Hematopoietic multipotent progenitor cell treated with erythropoietin and hydrocortisone succinate and interleukin-3 and kit ligand, for 17 days (in vitro differentiated cells): Measurements from ENCODE around the gene CDKN2C.
"Not testable (repeated sequence)": the region's sequence is repeated elsewhere in the genome, so short reads cannot be mapped to it uniquely, and the experiment has no call there.

Experiments
- DNase-seq: peaks from one replicate; pipeline ENCODE4 v3.0.0-alpha.2; 2015; ENCODE audit warnings: low spot score

The CDKN2C gene

DNA sequence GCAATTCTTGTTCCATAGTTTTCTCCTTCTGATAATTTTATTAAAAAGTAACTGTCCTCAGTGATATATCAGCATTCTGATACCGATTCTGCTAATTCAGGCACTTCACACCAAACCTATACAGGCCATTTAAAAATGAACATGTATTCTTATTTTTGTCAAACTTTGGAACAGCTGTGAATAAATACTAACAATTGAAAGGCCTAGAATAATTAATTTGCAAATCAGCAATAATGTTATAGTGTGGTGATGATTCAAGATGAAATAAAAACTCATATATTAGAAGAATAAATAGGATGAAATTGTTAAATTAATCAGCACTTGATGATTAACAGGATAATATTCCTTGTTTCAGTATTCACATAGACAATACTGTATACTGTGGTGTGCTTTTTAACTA lies 9.9 kb downstream of the CDKN2C start:
- no peak for DNase-seq

- no peak for DNase-seq
Measured at GRCh38 chr1:50980505-50980904, 10.5 kb downstream of the CDKN2C start.

DNA sequence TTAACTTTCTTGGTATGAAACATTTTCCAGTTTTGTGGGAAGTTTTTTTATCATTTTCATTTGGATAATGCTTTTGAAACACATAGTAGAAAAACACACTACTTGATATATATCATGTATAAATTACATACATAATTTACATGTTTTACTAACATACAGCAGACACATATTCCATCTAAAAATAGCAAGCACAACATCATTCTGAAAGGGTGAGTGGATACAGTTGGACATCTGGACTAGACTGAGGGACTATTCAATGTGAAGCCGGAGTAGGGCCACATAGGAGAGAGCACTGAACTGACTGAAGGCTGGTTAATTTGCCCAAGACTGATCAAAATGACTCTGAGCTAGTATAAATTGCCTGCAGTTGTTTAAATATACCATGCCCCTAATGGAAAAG lies 11.7 kb downstream of the CDKN2C start:
- DNase-seq: no peak

- no peak for DNase-seq
Measured at GRCh38 chr1:50982611-50983010, 12.6 kb downstream of the CDKN2C start.

DNA sequence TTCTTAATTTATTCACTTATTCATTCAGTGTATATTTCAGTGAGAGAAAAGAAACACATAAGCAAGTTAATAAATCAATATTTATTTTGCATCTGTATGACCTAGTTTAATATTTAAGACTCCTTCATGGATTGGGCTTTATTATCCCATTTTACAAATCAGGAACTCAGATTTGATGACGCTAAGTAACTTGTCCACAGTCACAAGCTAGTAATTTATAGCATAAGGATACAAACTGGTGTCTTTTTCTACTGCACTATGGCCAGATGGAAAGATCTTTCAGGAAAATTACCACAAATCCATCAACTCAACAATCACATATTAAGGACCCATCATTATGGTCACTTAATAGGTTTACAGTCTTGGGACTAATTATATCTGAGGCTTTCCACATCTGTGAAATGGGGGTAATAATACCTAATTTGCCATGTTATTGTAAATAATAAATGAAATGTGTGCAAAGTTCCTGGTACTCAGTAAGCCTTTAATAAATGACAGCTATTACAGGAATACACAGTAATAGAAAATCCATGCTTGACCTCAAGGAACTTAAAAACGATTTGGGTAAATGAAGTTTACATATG lies 13.3 kb downstream of the CDKN2C start:
- DNase-seq: no peak

DNA sequence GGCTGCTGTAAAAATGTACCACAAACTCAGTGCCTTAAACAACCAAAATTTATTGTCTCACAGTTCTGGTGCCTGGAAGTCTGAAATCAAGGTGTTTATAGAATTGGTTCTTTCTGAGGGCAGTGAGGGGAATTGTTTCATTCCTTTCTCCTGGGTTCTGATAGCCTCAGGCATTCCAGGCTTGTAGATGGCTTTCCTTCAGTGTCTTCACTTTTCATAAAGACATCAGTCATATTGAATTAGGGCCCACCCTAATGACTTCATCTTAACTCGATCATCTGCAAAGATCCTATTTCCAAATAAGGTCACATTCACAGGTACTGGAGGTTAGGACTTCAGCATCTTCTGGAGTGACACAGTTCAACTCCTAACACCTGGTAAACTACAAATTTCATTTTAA lies 15.0 kb downstream of the CDKN2C start:
- no peak for DNase-seq

DNA sequence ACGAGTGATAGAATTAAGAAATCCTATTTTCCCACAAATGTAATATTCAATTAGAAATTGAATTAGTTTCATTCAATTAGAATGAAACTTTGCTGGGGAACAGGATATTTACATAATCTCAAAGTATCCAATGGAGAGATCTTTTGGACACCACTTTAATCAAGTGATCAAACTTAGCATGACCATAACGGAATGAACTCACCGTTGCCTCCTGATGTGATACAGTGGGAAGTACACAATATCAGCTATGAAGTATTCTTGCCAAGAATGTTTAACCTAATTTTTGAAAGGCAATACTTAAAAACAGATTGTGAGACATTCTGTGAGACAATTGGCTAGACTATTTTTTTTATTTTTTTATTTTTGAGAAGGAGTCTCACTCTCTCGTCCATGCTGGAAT lies 16.6 kb downstream of the CDKN2C start:
- no peak for DNase-seq

DNA sequence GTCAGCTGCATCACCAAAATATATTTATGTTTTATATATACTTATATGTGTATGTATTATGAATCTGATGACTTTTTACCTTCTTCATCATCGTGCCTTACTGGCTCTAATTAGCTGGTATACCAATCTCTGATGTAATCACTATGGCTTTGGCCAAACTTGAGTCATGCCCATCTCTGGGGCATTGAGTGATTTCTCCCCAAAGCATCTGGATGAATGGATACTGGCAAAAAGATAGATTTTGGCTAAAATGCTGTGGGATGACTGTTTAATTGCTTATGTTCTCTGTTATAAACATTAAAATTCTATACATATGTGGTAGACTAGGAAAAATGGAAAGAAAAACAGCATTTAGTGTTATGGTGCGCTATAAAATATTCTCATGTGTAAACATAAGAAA lies 19.6 kb downstream of the CDKN2C start:
- DNase-seq: no peak

DNA sequence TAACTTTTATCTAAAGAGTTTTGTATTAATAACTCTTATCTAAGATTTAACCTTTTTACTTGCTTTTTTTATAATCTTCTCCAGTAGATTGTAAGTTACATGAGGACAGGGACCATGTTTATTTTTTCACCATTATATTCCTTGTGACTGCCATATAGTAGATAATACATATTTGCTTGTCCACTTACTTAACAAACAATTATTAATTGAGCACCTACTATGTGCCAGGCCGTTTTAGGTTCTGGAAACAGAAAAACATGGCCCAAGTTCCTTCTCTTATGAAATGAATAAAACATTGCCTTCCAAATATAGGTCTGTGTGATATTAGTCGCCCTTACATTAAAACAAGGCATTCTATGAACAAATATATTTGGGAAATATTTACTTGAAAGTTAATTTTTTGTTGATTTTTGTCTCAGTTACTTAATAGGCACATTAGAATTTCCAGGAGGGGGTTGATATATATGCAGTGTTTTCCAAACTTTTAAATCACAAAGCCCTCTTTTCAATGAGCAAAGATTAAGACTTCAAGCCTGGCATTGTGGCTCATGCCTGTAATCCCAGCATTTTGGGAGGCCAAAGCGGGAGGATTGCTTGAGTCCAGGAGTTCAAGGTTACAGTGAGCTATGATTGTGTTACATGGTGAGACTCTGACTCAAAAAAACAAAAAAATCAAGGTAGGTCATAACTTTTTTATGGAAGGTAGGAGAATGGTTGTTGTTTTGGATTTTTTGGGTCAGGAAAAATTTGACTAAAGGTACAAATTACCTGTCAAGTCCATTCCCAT lies 22.7 kb downstream of the CDKN2C start:
- no peak for DNase-seq

GRCh38 chr1:50993645-50994044 lies 23.6 kb downstream of the CDKN2C start:
- no peak for DNase-seq

DNA sequence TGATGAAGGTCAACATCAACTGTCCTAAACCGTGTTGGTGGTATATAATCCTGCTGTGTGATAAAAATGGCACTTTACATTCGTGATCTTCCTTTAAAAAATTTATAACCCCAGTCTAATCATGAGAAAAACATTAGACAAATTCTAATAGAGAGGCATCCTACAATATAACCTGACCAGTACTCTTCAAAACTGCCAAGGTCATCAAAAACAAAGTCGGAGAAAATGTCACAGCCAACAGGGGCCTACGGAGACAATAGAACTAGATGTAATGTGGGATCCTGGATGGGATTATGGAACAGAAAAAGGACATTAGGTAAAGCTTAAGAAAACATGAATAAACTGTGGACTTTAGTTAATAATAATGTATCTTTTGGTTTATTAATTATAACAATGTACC lies 25.0 kb downstream of the CDKN2C start:
- no peak for DNase-seq

- DNase-seq: no peak
Measured at GRCh38 chr1:50995651-50996050, 25.6 kb downstream of the CDKN2C start.

DNA sequence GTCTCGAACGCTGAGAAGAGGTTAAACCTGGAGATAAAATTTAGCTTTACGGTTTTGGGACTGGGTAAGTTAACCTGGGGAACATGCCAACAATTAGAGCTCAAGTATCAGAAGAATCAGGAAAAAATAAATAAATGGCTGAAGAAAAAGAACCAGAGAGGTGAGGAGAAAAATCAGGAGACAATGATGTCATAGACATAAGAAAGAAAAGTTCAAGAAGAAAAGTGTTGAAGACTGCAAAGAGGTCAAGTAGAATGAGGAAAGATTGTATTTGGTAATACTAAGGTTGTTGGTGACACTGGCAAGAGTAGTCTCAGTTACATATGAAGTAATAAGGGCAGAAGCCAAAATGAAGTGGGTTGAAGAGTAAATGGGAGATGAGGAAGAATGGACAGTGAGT lies 26.0 kb downstream of the CDKN2C start:
- no peak for DNase-seq

GRCh38 chr1:50999375-50999774 lies 29.3 kb downstream of the CDKN2C start:
- DNase-seq: not testable (repeated sequence)

- DNase-seq: no peak
Measured at GRCh38 chr1:51000160-51000559, 30.1 kb downstream of the CDKN2C start.

- no peak for DNase-seq
Measured at GRCh38 chr1:51000651-51001050, 30.6 kb downstream of the CDKN2C start.

- no peak for DNase-seq
Measured at GRCh38 chr1:51002516-51002915, 32.5 kb downstream of the CDKN2C start.

DNA sequence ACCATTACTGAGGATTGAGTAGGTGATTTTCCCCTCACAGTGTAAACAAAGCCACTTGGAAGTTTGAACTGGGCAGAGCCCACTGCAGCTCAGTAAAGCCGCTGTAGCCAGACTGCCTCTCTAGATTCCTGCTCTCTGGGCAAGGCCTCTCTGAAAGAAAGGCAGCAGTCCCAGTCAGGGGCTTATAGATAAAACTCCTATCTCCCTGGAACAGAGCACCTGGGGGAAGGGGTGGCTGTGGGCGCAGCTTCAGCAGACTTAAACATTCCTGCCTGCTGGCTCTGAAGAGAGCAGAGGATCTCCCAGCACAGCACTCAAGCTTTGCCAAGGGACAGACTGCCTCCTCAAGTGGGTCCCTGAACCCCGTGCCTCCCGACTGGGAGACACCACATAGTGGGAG lies 35.5 kb downstream of the CDKN2C start:
- DNase-seq: not testable (repeated sequence)

- no peak for DNase-seq
Measured at GRCh38 chr1:51009381-51009780, 39.3 kb downstream of the CDKN2C start.

DNA sequence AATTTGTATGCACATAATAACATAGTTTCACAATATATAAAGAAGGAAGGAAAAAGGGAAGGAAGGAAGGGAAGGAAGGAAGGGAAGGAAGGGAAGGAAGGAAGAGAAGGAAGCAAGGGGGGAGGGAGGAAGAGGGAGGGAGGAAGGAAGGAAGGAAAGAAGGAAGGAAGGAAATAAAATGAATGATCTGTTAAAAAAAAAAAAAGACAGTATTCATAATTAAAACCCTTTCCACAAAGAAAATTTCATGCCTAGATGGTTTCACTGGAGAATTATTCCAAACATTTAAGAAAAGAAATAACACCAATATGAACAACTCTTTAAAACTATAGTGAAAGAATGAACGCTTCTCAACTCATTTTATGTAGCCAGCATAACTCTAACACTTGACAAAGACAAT lies 44.8 kb downstream of the CDKN2C start:
- DNase-seq: no peak

GRCh38 chr1:51019811-51020210 lies 49.8 kb downstream of the CDKN2C start:
- no peak for DNase-seq
